ENCODE data around the gene SCAMP5.

SCAMP5 gene

DNA sequence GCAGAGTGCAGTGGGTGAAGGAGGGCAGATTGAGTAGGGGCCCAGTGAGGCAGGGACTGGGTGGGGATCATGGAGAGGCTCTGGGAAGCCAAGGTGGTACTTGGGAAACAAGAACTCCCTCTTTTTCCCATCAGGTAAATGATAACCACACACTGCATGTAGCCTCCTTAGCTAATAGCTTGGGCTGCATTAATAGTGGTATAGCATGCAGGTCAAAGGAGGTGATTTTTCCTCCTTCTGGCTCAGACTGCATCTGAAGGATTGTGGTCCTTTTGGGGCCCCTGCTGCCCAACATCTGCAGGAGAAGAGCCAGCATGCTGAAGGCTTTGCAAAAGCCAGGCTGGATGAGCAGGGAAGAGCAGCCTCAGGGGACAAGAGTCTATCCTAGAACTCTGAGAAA lies 73.4 kb downstream of the SCAMP5 start:
- no peak for TF ChIP-seq EZH2 (IDR thresholded peaks at IDR 0.05)
- TF ChIP-seq FOXP2 (optimal IDR thresholded peaks at IDR 0.05; ENCODE audit: control extremely low read depth, extremely low read length, insufficient read depth), result no peak
- no peak for TF ChIP-seq POLR2AphosphoS5 (IDR thresholded peaks at IDR 0.05; ENCODE audit: borderline replicate concordance, low read depth, low read length)
- Histone ChIP-seq H3K36me3 (ENCODE audit: insufficient read depth, low read length) (no peaks in the 10 kb centered on the region), H3K9me3 (ENCODE audit: low read depth, low read length) (no peaks in the 10 kb centered on the region), H3K27ac (no peak overlapping the region), H3K9ac (ENCODE audit: insufficient read length) (no peak overlapping the region), H3K4me3 (no peak overlapping the region)
- DNase-seq (ENCODE audit: low read depth, low spot score), result no peak

DNA sequence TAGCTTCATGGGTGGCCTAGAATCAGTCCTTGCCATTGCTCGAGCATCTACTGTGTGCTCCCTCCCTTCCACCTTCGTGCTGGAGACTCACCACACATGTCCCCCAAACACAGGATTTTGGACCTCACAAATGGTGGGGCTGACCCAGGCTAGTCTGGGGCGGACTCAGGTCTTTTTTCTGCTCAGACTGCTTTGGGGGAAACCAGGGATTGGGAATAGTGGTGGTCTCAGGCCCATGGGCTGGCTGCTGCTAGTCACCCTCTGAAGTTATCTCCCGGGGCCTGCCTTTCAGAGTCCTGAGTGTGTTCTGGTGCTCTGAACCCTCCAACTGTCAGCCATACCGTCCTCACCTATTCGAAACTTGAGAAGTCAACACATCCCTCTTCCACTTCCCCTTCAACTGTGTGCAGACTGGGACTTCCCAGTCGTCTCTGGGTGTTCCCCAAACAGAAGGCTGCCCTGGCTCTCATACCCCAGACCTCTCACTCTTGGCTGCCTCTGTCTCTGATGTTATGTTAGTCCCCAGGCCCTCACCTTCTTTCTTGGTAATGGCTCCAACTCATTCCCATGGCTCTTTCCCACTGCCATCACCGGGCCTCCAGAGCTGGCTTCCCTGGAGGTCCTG lies 74.0 kb downstream of the SCAMP5 start:
- Histone ChIP-seq H3K9ac (ENCODE audit: insufficient read length) (no peak overlapping the region), H3K4me3 (no peak overlapping the region), H3K27ac (no peak overlapping the region)

DNA sequence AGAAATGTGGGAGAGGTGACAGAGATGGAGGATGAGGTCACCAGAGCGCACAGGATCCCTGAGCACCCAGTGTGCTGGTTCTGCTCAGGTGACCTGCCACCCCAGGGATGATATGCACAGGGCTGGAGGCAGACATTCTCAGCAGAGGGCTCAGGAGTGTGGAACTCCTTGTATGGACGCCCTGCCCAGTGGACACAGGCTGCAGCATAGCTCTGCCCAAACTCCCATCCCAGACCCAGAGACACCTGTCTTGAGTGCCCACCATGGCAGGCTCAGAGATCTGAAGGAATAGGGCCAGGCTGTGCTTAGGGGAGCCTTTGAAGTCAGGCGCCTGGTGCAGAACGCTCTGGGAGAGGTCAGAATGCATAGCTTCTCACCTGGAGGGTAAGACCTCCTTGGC lies 75.3 kb downstream of the SCAMP5 start:
- no peak overlapping the region for H3K27ac ChIP-seq
- TF ChIP-seq EZH2 (IDR thresholded peaks at IDR 0.05), result no peak
- TF ChIP-seq FOXP2 (optimal IDR thresholded peaks at IDR 0.05; ENCODE audit: control extremely low read depth, extremely low read length, insufficient read depth), result no peak
- TF ChIP-seq POLR2AphosphoS5 (IDR thresholded peaks at IDR 0.05; ENCODE audit: borderline replicate concordance, low read depth, low read length), result no peak
- no peak for DNase-seq (ENCODE audit: low read depth, low spot score)
- H3K36me3 ChIP-seq (ENCODE audit: insufficient read depth, low read length), result no peaks in the 10 kb centered on the region
- H3K4me3 ChIP-seq, result no peak overlapping the region
- H3K9ac ChIP-seq (ENCODE audit: insufficient read length), result no peak overlapping the region
- no peaks in the 10 kb centered on the region for H3K9me3 ChIP-seq (ENCODE audit: low read depth, low read length)

More for the DNA sequence above, 74.0 kb downstream of the SCAMP5 start:
- H3K9me3 ChIP-seq (ENCODE audit: low read depth, low read length), result no peaks in the 10 kb centered on the region
- no peak for DNase-seq (ENCODE audit: low read depth, low spot score)
- TF ChIP-seq EZH2 (IDR thresholded peaks at IDR 0.05) (no peak), POLR2AphosphoS5 (IDR thresholded peaks at IDR 0.05; ENCODE audit: borderline replicate concordance, low read depth, low read length) (no peak), FOXP2 (optimal IDR thresholded peaks at IDR 0.05; ENCODE audit: control extremely low read depth, extremely low read length, insufficient read depth) (no peak)
- H3K36me3 ChIP-seq (ENCODE audit: insufficient read depth, low read length), result no peaks in the 10 kb centered on the region
